ENCODE results near the gene VAMP5.

The VAMP5 gene

GRCh38 chr2:85605406-85606115 lies 21.3 kb downstream of the VAMP5 start:
- TF ChIP-seq CTCF (IDR thresholded peaks at IDR 0.05; ENCODE audit: insufficient read depth, low read length, poor library complexity, severe bottlenecking) = no peak
- Histone ChIP-seq H3K27me3 (replicated peaks; ENCODE audit: control insufficient read depth, insufficient read depth, low read length) (no peaks in the 10 kb centered on the region), H3K4me3 (replicated peaks; ENCODE audit: low read depth, low read length) (no peak overlapping the region), H3K36me3 (ENCODE audit: control insufficient read depth, insufficient read depth, low read length) (peaks cover 5% of the 10 kb centered on the region)
- no peak for DNase-seq (ENCODE audit: extremely low read depth, insufficient read length)

- no peak overlapping the region for H3K4me3 ChIP-seq (replicated peaks; ENCODE audit: low read depth, low read length)
- peaks cover 5% of the 10 kb centered on the region for H3K36me3 ChIP-seq (ENCODE audit: control insufficient read depth, insufficient read depth, low read length)
- no peak for DNase-seq (ENCODE audit: extremely low read depth, insufficient read length)
- H3K27me3 ChIP-seq (replicated peaks; ENCODE audit: control insufficient read depth, insufficient read depth, low read length) = no peaks in the 10 kb centered on the region
- TF ChIP-seq CTCF (IDR thresholded peaks at IDR 0.05; ENCODE audit: insufficient read depth, low read length, poor library complexity, severe bottlenecking) = no peak
Observed at GRCh38 chr2:85606116-85606455, 21.9 kb downstream of the VAMP5 start.

- no peak for TF ChIP-seq CTCF (IDR thresholded peaks at IDR 0.05; ENCODE audit: insufficient read depth, low read length, poor library complexity, severe bottlenecking)
- no peak for DNase-seq (ENCODE audit: extremely low read depth, insufficient read length)
- no peak overlapping the region for H3K4me3 ChIP-seq (replicated peaks; ENCODE audit: low read depth, low read length)
- H3K27me3 ChIP-seq (replicated peaks; ENCODE audit: control insufficient read depth, insufficient read depth, low read length) = no peaks in the 10 kb centered on the region
- peaks cover 5% of the 10 kb centered on the region for H3K36me3 ChIP-seq (ENCODE audit: control insufficient read depth, insufficient read depth, low read length)
Observed at GRCh38 chr2:85607268-85608215, 23.3 kb downstream of the VAMP5 start.

GRCh38 chr2:85611217-85611704 lies 27.0 kb downstream of the VAMP5 start:
- H3K27me3 ChIP-seq (replicated peaks; ENCODE audit: control insufficient read depth, insufficient read depth, low read length) = no peaks in the 10 kb centered on the region
- H3K4me3 ChIP-seq (replicated peaks; ENCODE audit: low read depth, low read length) = peak overlapping the region; percentile 89
- DNase-seq (ENCODE audit: extremely low read depth, insufficient read length) = no peak
- TF ChIP-seq CTCF (IDR thresholded peaks at IDR 0.05; ENCODE audit: insufficient read depth, low read length, poor library complexity, severe bottlenecking) = no peak
- peaks cover 5% of the 10 kb centered on the region for H3K36me3 ChIP-seq (ENCODE audit: control insufficient read depth, insufficient read depth, low read length)

GRCh38 chr2:85611705-85612587 lies 27.7 kb downstream of the VAMP5 start, which contains the start of gene C2orf68:
Gene C2orf68 (minus strand): TSS chr2:85612066. CDS start chr2:85611984, 82 bp downstream.
- peak; percentile 91 for DNase-seq (ENCODE audit: extremely low read depth, insufficient read length)
- H3K4me3 ChIP-seq (replicated peaks; ENCODE audit: low read depth, low read length) = peak within 1 kb of the TSS; percentile 89

More at GRCh38 chr2:85611705-85612587, 27.7 kb downstream of the VAMP5 start, which contains the start of gene C2orf68:
- Histone ChIP-seq H3K36me3 (ENCODE audit: control insufficient read depth, insufficient read depth, low read length) (peaks cover 5% of the 10 kb centered on the region), H3K27me3 (replicated peaks; ENCODE audit: control insufficient read depth, insufficient read depth, low read length) (no peaks in the 10 kb centered on the region)
- no peak for TF ChIP-seq CTCF (IDR thresholded peaks at IDR 0.05; ENCODE audit: insufficient read depth, low read length, poor library complexity, severe bottlenecking)
